Activated CD8-positive, alpha-beta memory T cell treated with anti-CD3 and anti-CD28 coated beads for 48 hours (primary cell): ENCODE data around the gene ATPAF1.

Experiments used
- DNase-seq, 3 experiments: peaks; one replicate each; pipeline ENCODE4 v3.0.0-alpha.2; 2020; ENCODE audit warnings: low read depth in 2 of 3, low spot score in 2 of 3

Gene ATPAF1

GRCh38 chr1:46594063-46594462, 74.1 kb downstream of the ATPAF1 start:
- no peak for DNase-seq

GRCh38 chr1:46592823-46593222, 75.3 kb downstream of the ATPAF1 start:
- no peak for DNase-seq

- no peak for DNase-seq
Observed at GRCh38 chr1:46589529-46589928, 78.6 kb downstream of the ATPAF1 start.

- no peak for DNase-seq
Observed at GRCh38 chr1:46587069-46587468, 81.1 kb downstream of the ATPAF1 start.

- no peak for DNase-seq
Observed at GRCh38 chr1:46585312-46585938, 82.7 kb downstream of the ATPAF1 start.

GRCh38 chr1:46583494-46583893, 84.7 kb downstream of the ATPAF1 start:
- no peak for DNase-seq

- no peak for DNase-seq
Observed at GRCh38 chr1:46582972-46583371, 85.2 kb downstream of the ATPAF1 start.
